Neutrophil (primary cell): ENCODE measurements around the gene RPL3.

Source experiments
- H3K27ac ChIP-seq: fragments of 200-600 bp; sonication (generic); 2 replicates; pipeline ENCODE4 v1.5.1; 2016; ENCODE audit warnings: mild to moderate bottlenecking, moderate library complexity
- H3K27me3 ChIP-seq: fragments of 200-600 bp; sonication (generic); 2 replicates; pipeline ENCODE4 v1.6.0; 2016; ENCODE audit warnings: mild to moderate bottlenecking
- H3K36me3 ChIP-seq: fragments of 200-600 bp; sonication (generic); 2 replicates; pipeline ENCODE4 v1.5.1; 2017
- H3K4me1 ChIP-seq, 2 experiments: fragments of 200-600 bp in 1 of 2; sonication (generic) in 1 of 2; 1 replicate in 1 of 2; 2 replicates in 1 of 2; pipeline versions ENCODE4 v1.5.1 to v1.6.1; 2013 to 2016; ENCODE audit warnings: low read depth in 1 of 2, low read length in 1 of 2, mild to moderate bottlenecking in 1 of 2, moderate library complexity in 1 of 2; ENCODE audit not compliant: control insufficient read depth in 1 of 2, insufficient read depth in 1 of 2
- H3K4me3 ChIP-seq, 2 experiments: fragments of 200-600 bp in 1 of 2; sonication (generic) in 1 of 2; 1 replicate in 1 of 2; 2 replicates in 1 of 2; pipeline ENCODE4 v1.5.1; 2013 to 2016; ENCODE audit warnings: low read depth in 1 of 2, low read length in 1 of 2, mild to moderate bottlenecking in 1 of 2, moderate library complexity in 1 of 2
- H3K9me3 ChIP-seq: fragments of 200-600 bp; sonication (generic); 2 replicates; pipeline ENCODE4 v1.5.1; 2016
- TF ChIP-seq, protein P1 (sequence below): fragments of 200-600 bp; sonication (generic); IDR thresholded peaks from 2 replicates; pipeline ENCODE4 v1.5.1; 2016; ENCODE audit warnings: antibody characterized with exemption

The RPL3 gene

DNA sequence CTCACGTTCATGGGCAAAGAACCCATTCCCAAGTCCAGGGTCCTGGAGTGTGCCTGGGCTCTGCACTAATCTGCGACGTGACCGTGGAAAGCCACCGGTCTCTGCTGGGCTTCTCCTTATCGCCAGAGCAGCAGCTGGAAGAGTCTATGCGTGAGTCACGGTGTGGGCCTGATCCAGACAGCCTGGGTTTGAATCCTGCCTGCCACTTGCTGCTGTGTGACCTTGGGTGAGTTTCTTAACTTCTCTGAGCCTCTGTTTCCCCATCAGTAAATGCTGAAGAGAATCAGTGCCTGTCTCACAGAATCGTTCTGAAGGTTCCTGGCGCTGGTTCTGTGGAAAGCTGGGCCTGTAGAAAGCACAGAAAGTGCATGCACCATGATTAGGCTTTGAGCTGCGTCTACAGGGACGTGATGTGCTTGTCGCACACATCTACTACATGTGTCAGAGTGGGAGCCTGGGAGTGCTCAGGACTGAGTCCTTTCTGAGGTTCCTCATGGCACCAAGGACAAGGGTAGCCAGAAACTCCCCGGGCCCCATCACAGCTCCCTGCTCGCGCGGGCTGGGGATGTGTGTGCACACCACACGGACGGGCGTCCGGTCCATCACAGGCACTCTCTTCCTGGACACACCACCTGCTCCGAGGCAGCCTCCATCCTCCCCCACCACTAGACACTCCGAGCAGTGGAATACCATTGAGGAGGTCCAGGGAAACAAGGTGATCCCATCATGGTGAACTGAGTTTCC, 54.1 kb downstream of the RPL3 start:
- Histone ChIP-seq H3K27ac (no peak overlapping the region), H3K36me3 (no peaks in the 10 kb centered on the region), H3K4me3 (no peak overlapping the region), H3K4me1 (no peaks in the 10 kb centered on the region), H3K9me3 (no peaks in the 10 kb centered on the region), H3K27me3 (peaks cover 42% of the 10 kb centered on the region)
- TF ChIP-seq, protein P1, sequence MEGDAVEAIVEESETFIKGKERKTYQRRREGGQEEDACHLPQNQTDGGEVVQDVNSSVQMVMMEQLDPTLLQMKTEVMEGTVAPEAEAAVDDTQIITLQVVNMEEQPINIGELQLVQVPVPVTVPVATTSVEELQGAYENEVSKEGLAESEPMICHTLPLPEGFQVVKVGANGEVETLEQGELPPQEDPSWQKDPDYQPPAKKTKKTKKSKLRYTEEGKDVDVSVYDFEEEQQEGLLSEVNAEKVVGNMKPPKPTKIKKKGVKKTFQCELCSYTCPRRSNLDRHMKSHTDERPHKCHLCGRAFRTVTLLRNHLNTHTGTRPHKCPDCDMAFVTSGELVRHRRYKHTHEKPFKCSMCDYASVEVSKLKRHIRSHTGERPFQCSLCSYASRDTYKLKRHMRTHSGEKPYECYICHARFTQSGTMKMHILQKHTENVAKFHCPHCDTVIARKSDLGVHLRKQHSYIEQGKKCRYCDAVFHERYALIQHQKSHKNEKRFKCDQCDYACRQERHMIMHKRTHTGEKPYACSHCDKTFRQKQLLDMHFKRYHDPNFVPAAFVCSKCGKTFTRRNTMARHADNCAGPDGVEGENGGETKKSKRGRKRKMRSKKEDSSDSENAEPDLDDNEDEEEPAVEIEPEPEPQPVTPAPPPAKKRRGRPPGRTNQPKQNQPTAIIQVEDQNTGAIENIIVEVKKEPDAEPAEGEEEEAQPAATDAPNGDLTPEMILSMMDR: no peak

DNA sequence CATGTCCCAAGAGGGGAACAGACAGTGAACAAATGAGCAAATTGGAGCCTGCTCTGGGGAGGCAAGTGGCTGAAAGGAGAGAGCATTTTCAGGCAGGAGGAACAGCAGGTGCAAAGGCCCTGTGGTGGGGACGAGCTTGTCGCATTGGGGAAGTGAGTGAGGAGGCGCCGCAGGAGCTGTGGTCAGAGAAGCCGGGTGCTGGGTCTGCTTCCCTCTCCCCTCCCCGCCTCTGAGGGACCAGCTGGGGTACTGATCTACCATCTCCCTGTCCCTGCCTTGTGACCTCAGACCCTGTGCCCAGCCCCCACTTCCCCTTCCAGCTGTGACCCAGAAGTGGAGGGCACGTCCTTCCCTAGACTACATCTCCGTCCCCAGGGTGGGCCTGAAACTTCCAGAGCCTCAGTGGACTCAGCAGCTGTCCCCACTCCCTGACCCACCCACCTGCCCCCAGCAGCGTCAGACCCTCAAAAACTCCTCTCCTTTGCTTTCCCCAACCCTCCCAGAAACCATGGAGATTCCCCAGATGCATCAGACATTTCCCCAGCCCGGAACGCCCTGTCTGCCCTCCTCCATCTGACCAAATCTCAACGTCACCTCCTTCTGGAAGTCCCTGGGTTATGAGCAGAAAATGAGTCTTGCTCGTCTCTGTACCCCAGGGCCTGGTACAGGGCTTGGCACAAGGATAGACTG, 54.9 kb downstream of the RPL3 start:
- Histone ChIP-seq H3K4me1 (no peaks in the 10 kb centered on the region), H3K9me3 (no peaks in the 10 kb centered on the region), H3K27ac (no peak overlapping the region), H3K27me3 (peaks cover 36% of the 10 kb centered on the region), H3K4me3 (no peak overlapping the region), H3K36me3 (no peaks in the 10 kb centered on the region)
- TF ChIP-seq, protein P1: no peak

DNA sequence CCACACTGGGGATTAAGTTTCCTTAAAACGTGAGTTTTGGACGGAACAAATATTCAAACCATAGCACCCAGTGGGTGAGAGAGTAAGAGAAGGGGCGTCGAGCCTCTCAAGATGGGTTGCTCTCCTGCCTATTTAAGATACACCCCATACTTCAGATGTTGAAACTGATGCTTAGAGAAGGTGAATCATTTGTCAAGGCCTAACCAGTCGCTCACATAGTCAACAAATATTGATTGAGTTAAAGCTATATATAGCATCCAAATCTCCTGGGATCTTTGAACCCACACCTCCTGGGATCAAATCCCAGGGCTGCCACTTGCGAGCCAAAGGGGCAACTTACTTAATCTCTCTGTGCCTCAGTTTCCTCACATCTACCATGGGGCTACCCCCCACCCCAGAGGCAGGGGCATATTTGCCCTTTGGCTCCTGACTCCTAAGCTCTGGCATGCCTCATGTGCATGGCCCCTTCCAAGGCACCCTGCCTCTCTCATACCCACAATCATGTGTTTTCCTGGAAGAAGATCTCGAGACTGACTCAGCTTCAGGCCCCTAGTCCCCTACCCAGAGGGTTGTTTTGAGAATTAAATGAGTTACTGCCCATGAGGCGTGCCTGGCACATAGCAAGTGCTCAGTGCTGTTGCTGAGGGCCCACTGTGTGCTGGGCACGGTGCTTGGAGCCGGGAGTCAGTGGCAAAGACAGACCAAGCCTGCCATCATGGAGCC, 55.6 kb downstream of the RPL3 start:
- Histone ChIP-seq H3K36me3 (no peaks in the 10 kb centered on the region), H3K9me3 (no peaks in the 10 kb centered on the region), H3K4me3 (no peak overlapping the region), H3K4me1 (no peaks in the 10 kb centered on the region), H3K27me3 (peaks cover 29% of the 10 kb centered on the region), H3K27ac (no peak overlapping the region)
- TF ChIP-seq, protein P1: no peak
